HFFc6 (cell line): ENCODE results near the gene GPR26. TPM values are rescaled to one million over a fixed set of nuclear protein-coding genes. Genes with fewer than 3 reads are reported as not detected.

Experiments used
- DNase-seq: peaks from one replicate; pipeline ENCODE4 v3.0.0-alpha.2; 2018
- H3K27ac Mint-ChIP-seq: 2 replicates; pipeline ENCODE4 v1.8.0; 2020; ENCODE audit warnings: mild to moderate bottlenecking, mixed read lengths
- H3K27me3 Mint-ChIP-seq: 2 replicates; pipeline ENCODE4 v1.8.0; 2021; ENCODE audit warnings: mild to moderate bottlenecking, moderate library complexity, mixed read lengths; ENCODE audit not compliant: insufficient read depth
- H3K36me3 Mint-ChIP-seq: 2 replicates; pipeline ENCODE4 v1.8.0; 2021; ENCODE audit warnings: low read depth, mixed read lengths
- H3K4me1 Mint-ChIP-seq: 2 replicates; pipeline ENCODE4 v1.8.0; 2020; ENCODE audit warnings: low read depth, mixed read lengths
- H3K4me3 Mint-ChIP-seq: 2 replicates; pipeline ENCODE4 v1.8.0; 2020; ENCODE audit warnings: mild to moderate bottlenecking, moderate library complexity, mixed read lengths
- H3K9me3 Mint-ChIP-seq: 2 replicates; pipeline ENCODE4 v1.8.0; 2020; ENCODE audit warnings: mild to moderate bottlenecking, mixed read lengths
- total RNA-seq, 6 experiments: library from RNA; stranded (reverse); fragmentation: NEBNext Ultra II Directional; extraction: Animal tissue kit (Norgen Biotek cat#: 25700); gene quantifications; 2 replicates in 1 of 6; 3 replicates in 5 of 6; pipeline ENCODE4 v1.2.3, GENCODE V29; 2021
- TF ChIP-seq, protein P1 (sequence below): fragments of 200-600 bp; sonication (generic); IDR thresholded peaks from 2 replicates; pipeline ENCODE4 v1.5.0; 2021; ENCODE audit warnings: antibody characterized with exemption, mild to moderate bottlenecking

GPR26 gene
- total RNA-seq, 6 experiments from 2014 or later: not detected

DNA sequence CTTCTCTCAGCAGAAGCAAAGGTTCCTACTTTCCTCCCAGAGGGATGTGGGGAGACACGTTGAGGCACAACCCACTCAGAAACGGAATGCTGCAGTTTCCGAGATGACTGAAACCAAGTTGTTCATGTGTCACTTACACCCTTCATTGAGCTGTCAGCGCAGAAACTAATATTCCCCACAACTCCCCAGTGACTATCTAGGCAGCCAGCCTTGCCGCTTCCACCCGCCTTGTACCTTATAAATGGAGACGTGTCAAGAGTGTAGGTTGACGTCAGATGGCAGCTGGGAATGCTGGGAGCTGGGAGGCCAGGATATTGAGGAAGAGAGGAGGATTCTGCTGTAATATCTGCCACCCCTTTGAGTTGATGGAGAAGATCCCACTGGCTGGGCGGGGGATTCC is 15.1 kb downstream of the GPR26 start:
- Mint-ChIP-seq H3K4me1 (no peaks in the 10 kb centered on the region), H3K36me3 (no peaks in the 10 kb centered on the region), H3K27ac (no peak overlapping the region), H3K4me3 (no peak overlapping the region), H3K27me3 (peaks cover 12% of the 10 kb centered on the region), H3K9me3 (peaks cover 14% of the 10 kb centered on the region; the same call in 1 of the 2 replicates)
- TF ChIP-seq, protein P1, sequence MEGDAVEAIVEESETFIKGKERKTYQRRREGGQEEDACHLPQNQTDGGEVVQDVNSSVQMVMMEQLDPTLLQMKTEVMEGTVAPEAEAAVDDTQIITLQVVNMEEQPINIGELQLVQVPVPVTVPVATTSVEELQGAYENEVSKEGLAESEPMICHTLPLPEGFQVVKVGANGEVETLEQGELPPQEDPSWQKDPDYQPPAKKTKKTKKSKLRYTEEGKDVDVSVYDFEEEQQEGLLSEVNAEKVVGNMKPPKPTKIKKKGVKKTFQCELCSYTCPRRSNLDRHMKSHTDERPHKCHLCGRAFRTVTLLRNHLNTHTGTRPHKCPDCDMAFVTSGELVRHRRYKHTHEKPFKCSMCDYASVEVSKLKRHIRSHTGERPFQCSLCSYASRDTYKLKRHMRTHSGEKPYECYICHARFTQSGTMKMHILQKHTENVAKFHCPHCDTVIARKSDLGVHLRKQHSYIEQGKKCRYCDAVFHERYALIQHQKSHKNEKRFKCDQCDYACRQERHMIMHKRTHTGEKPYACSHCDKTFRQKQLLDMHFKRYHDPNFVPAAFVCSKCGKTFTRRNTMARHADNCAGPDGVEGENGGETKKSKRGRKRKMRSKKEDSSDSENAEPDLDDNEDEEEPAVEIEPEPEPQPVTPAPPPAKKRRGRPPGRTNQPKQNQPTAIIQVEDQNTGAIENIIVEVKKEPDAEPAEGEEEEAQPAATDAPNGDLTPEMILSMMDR: no peak
- DNase-seq: no peak

DNA sequence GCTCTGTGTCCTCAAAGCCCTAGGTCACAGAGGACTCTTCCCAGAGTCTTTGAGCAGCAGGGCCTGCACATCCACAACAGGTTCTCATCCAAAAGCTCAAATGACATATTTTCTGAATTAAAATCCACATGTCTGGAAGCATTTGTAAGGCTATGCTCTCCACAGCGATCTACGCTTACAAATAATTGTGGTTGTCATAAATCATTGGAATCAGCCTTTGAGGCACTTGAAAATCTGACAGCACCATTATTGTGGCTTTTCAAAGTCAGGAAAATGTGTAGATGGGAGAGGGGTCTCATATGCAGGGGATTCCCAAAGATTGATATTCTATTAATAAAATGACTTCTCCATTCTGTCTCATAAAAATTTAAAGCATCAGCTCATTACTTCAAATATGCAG is 16.3 kb downstream of the GPR26 start:
- TF ChIP-seq, protein P1: no peak
- Mint-ChIP-seq H3K4me3 (no peak overlapping the region), H3K27me3 (peaks cover 11% of the 10 kb centered on the region), H3K36me3 (no peaks in the 10 kb centered on the region), H3K27ac (no peak overlapping the region), H3K9me3 (peaks cover 14% of the 10 kb centered on the region; the same call in 1 of the 2 replicates), H3K4me1 (no peaks in the 10 kb centered on the region)
- DNase-seq: no peak

DNA sequence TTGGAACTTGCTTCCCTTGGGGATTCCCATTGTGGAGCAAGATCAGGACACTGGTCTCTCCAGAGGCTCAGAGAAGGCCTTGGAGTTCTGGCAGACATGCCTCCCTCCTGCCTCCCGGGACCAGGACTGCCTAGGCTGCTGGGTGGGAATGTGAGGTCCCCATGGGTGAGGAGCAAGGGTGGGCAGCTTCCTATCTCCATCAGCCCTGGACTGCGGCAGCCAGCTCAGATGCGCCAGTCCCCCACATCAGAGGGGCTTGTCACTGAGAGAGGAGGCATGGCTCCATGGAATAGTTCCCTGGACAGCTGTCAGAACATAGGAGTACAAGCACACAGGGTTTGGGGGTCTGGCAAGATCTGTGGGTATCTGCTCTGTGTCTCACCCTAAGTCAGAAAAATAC is 17.3 kb downstream of the GPR26 start:
- peaks cover 11% of the 10 kb centered on the region for H3K27me3 Mint-ChIP-seq
- no peaks in the 10 kb centered on the region for H3K36me3 Mint-ChIP-seq
- no peak overlapping the region for H3K27ac Mint-ChIP-seq
- peaks cover 14% of the 10 kb centered on the region; the same call in 1 of the 2 replicates for H3K9me3 Mint-ChIP-seq
- no peaks in the 10 kb centered on the region for H3K4me1 Mint-ChIP-seq
- no peak overlapping the region for H3K4me3 Mint-ChIP-seq
- TF ChIP-seq, protein P1: no peak
- DNase-seq: no peak

DNA sequence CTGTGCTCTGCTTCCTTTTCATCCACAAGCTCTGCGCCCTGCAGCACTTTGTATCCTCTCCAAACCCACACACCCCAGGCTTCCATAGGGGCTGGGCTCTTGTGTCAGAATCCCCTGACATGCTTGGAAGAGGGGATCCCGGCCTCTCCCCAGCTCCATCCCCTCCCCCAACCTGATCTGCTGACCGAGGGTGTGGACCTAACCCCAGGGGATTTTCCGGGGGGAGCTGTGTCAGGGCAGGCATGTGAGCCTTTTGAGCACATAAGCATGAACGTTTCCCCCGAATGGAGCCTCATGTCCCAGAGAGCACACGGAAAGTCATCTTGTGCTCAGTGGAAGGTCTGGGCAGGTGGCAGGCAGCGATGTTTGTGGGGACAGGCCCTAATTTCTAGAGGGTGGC is 17.7 kb downstream of the GPR26 start:
- Mint-ChIP-seq H3K9me3 (peaks cover 14% of the 10 kb centered on the region; the same call in 1 of the 2 replicates), H3K4me3 (no peak overlapping the region), H3K27me3 (peaks cover 11% of the 10 kb centered on the region)

DNA sequence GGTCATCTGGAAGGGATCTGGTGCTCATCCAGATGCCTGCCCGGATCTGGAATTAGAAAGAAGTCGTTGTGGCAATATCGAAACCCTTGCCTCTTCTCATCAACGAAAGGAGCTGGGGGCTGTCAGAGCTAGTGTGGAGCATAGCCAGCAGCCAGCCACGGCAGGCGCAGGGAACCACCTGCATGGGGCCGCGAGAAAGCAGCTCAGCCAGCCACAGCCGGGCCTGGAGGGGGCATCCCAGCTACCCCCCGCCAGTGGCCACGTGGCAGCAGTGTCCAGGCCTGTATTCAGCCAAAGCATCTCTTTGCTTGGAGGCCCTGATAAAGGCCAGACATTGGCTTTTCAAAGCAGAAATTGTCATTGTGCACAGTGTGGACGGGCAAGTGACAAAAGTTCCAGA is 19.1 kb downstream of the GPR26 start:
- H3K27me3 Mint-ChIP-seq: peaks cover 17% of the 10 kb centered on the region
- H3K4me3 Mint-ChIP-seq: no peak overlapping the region
- H3K9me3 Mint-ChIP-seq: peaks cover 18% of the 10 kb centered on the region; the same call in 1 of the 2 replicates
- H3K4me1 Mint-ChIP-seq: no peaks in the 10 kb centered on the region
- H3K27ac Mint-ChIP-seq: no peak overlapping the region
- TF ChIP-seq, protein P1: no peak
- no peaks in the 10 kb centered on the region for H3K36me3 Mint-ChIP-seq
- no peak for DNase-seq

More for the DNA sequence above, 17.7 kb downstream of the GPR26 start:
- Mint-ChIP-seq H3K36me3 (no peaks in the 10 kb centered on the region), H3K27ac (no peak overlapping the region), H3K4me1 (no peaks in the 10 kb centered on the region)
- no peak for DNase-seq
- TF ChIP-seq, protein P1: no peak

DNA sequence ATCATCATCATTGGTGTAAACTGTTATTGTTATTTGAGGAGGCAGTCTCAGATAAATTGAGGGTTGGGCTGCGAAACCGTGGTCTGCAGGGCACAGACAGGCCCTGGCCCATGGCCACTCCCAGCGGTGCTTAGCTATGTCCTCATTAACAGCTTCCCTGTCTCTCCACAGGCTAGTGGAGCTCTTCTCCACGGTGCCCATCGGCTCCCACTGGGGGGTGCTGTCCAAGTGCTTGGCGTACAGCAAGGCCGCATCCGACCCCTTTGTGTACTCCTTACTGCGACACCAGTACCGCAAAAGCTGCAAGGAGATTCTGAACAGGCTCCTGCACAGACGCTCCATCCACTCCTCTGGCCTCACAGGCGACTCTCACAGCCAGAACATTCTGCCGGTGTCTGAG is 21.6 kb downstream of the GPR26 start:
- Mint-ChIP-seq H3K36me3 (no peaks in the 10 kb centered on the region), H3K4me1 (no peaks in the 10 kb centered on the region), H3K4me3 (no peak overlapping the region), H3K27me3 (peaks cover 15% of the 10 kb centered on the region), H3K27ac (no peak overlapping the region), H3K9me3 (peaks cover 17% of the 10 kb centered on the region; the same call in 1 of the 2 replicates)
- TF ChIP-seq, protein P1: peak; percentile 31; the same call in 1 of the 2 replicates
- DNase-seq: no peak
